Measurements from ENCODE around the gene NIPAL1. TPM values are rescaled to one million over a fixed set of nuclear protein-coding genes. Genes with fewer than 3 reads are reported as not detected.
"Not testable (repeated sequence)": the region's sequence is repeated elsewhere in the genome, so short reads cannot be mapped to it uniquely, and the experiment has no call there.

The NIPAL1 gene
- total RNA-seq, 1 experiment from 2014 or later = 7.3 TPM

- ChIA-PET CTCF (no interaction called here), POLR2A (ENCODE audit: unreplicated experiment) (no interaction called here)
- no peak for ATAC-seq
- H3K9me2 ChIP-seq (replicated peaks; ENCODE audit: low read length) = no peaks in the 10 kb centered on the region
- 0 out of 2 replicates have a peak, but pooled peaks cover 4% of the 10 kb centered on the region for H3K9me3 ChIP-seq (ENCODE audit: low read length)
- no peak overlapping the region for H3K9ac ChIP-seq (ENCODE audit: low read length)
- no peaks in the 10 kb centered on the region for H3F3A ChIP-seq (ENCODE audit: low read length, unreplicated experiment)
- H3K4me1 ChIP-seq (ENCODE audit: insufficient read depth, low read length) = no peaks in the 10 kb centered on the region
- no peak overlapping the region for H3K4me3 ChIP-seq (ENCODE audit: low read length)
- no peak overlapping the region for H2AFZ ChIP-seq (ENCODE audit: low read length)
- H3K27ac ChIP-seq (ENCODE audit: low read length) = no peak overlapping the region
- no TSS peak for BruUV-seq (replicated peaks)
- no peak for DNase-seq
- TF ChIP-seq EZH2 (IDR thresholded peaks at IDR 0.05; ENCODE audit: low read length, unreplicated experiment) (no peak), EZH2phosphoT487 (IDR thresholded peaks at IDR 0.05; ENCODE audit: borderline replicate concordance, low read length) (no peak)
- H3K27me3 ChIP-seq (ENCODE audit: low read length) = no peaks in the 10 kb centered on the region
- H3K4me2 ChIP-seq (ENCODE audit: low read length) = no peak overlapping the region
- H4K20me1 ChIP-seq (ENCODE audit: low read length) = no peaks in the 10 kb centered on the region
- intact Hi-C loops (cut with micrococcal nuclease) = no loop called here
- H3K79me2 ChIP-seq (ENCODE audit: low read length) = no peaks in the 10 kb centered on the region
- H3K36me3 ChIP-seq (ENCODE audit: low read depth, low read length) = peaks cover 21% of the 10 kb centered on the region; the same call in 1 of the 2 replicates
Measured at GRCh38 chr4:48005781-48006180, 10.8 kb upstream of the NIPAL1 start.

- DNase-seq (peak; percentile 3), ATAC-seq (no peak)
- no peak for TF ChIP-seq EZH2 (IDR thresholded peaks at IDR 0.05; ENCODE audit: low read length, unreplicated experiment)
- TF ChIP-seq, protein P1, sequence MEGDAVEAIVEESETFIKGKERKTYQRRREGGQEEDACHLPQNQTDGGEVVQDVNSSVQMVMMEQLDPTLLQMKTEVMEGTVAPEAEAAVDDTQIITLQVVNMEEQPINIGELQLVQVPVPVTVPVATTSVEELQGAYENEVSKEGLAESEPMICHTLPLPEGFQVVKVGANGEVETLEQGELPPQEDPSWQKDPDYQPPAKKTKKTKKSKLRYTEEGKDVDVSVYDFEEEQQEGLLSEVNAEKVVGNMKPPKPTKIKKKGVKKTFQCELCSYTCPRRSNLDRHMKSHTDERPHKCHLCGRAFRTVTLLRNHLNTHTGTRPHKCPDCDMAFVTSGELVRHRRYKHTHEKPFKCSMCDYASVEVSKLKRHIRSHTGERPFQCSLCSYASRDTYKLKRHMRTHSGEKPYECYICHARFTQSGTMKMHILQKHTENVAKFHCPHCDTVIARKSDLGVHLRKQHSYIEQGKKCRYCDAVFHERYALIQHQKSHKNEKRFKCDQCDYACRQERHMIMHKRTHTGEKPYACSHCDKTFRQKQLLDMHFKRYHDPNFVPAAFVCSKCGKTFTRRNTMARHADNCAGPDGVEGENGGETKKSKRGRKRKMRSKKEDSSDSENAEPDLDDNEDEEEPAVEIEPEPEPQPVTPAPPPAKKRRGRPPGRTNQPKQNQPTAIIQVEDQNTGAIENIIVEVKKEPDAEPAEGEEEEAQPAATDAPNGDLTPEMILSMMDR (conservative IDR thresholded peaks at IDR 0.05; ENCODE audit: low read depth, low read length) = no peak
- no peak for TF ChIP-seq EZH2phosphoT487 (IDR thresholded peaks at IDR 0.05; ENCODE audit: borderline replicate concordance, low read length)
- Histone ChIP-seq H3K36me3 (ENCODE audit: low read depth, low read length) (peaks cover 21% of the 10 kb centered on the region; the same call in 1 of the 2 replicates), H3K9me3 (ENCODE audit: low read length) (0 out of 2 replicates have a peak, but pooled peaks cover 4% of the 10 kb centered on the region), H4K20me1 (ENCODE audit: low read length) (no peaks in the 10 kb centered on the region), H3K4me2 (ENCODE audit: low read length) (no peak overlapping the region), H3K79me2 (ENCODE audit: low read length) (no peaks in the 10 kb centered on the region), H3K9me2 (replicated peaks; ENCODE audit: low read length) (no peaks in the 10 kb centered on the region), H3K27ac (ENCODE audit: low read length) (no peak overlapping the region), H3F3A (ENCODE audit: low read length, unreplicated experiment) (no peaks in the 10 kb centered on the region), H3K27me3 (ENCODE audit: low read length) (no peaks in the 10 kb centered on the region), H2AFZ (ENCODE audit: low read length) (no peak overlapping the region), H3K4me1 (ENCODE audit: insufficient read depth, low read length) (no peaks in the 10 kb centered on the region), H3K4me3 (ENCODE audit: low read length) (no peak overlapping the region), H3K9ac (ENCODE audit: low read length) (no peak overlapping the region)
- intact Hi-C loops (cut with micrococcal nuclease) = no loop called here
- POLR2A ChIA-PET (ENCODE audit: unreplicated experiment) = no interaction called here
- no TSS peak for BruUV-seq (replicated peaks)
- CTCF ChIA-PET = no interaction called here
Measured at GRCh38 chr4:48008021-48008596, 8.5 kb upstream of the NIPAL1 start.

DNA sequence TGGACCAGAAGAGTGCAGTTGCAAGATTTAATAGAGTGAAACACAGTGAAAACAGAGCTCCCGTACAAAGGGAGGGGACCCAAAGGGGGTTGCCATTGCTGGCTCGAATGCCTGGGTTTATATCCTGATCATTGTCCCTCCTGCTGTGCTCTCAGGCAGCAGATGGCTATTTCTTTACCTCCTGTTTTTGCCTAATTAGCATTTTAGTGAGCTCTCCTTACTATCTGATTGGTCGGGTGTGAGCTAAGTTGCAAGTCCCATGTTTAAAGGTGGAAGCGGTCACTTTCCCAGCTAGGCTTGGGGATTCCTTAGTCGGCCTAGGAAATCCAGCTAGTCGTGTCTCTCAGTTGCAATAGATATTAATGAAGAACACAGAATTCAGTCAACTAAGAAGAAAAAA, 5.7 kb upstream of the NIPAL1 start:
- H3K4me3 ChIP-seq (ENCODE audit: low read length); H3K4me2 ChIP-seq (ENCODE audit: low read length); H3K27me3 ChIP-seq (ENCODE audit: low read length); H3K27ac ChIP-seq (ENCODE audit: low read length); H2AFZ ChIP-seq (ENCODE audit: low read length); H4K20me1 ChIP-seq (ENCODE audit: low read length); CTCF ChIA-PET; BruUV-seq (replicated peaks); intact Hi-C loops (cut with micrococcal nuclease); H3K9me2 ChIP-seq (replicated peaks; ENCODE audit: low read length); ATAC-seq; POLR2A ChIA-PET (ENCODE audit: unreplicated experiment); H3F3A ChIP-seq (ENCODE audit: low read length, unreplicated experiment); DNase-seq; H3K4me1 ChIP-seq (ENCODE audit: insufficient read depth, low read length); H3K9me3 ChIP-seq (ENCODE audit: low read length); H3K79me2 ChIP-seq (ENCODE audit: low read length); H3K9ac ChIP-seq (ENCODE audit: low read length): not testable (repeated sequence)
- H3K36me3 ChIP-seq (ENCODE audit: low read depth, low read length) = peaks cover 12% of the 10 kb centered on the region; the same call in 1 of the 2 replicates

All from PC-3 (cell line).